Endothelial cell of umbilical vein (primary cell): ENCODE data around the gene FARP2. TPM values are rescaled to one million over a fixed set of nuclear protein-coding genes. Genes with fewer than 3 reads are reported as not detected.

Experiments used
- BruUV-seq: library from RNA; stranded (reverse); fragments of 400-500 nt; replicated peaks from 2 replicates; lab custom pipeline; 2021; lab: Mats Ljungman, UMichigan
- CTCF ChIA-PET: fragments of 300-600, 350-600 bp; sonication (Branson Sonifier 250); formaldehyde crosslinking; loops from one replicate; lab custom pipeline; 2021; ENCODE audit warnings: antibody characterized with exemption, inconsistent platforms; lab: Charles Lee
- POLR2A ChIA-PET: fragments of 300-600, 350-600 bp; sonication (Branson Sonifier 250); formaldehyde crosslinking; loops from one replicate; lab custom pipeline; 2021; ENCODE audit warnings: antibody characterized with exemption, inconsistent platforms; lab: Charles Lee
- DNase-seq: peaks from one replicate; pipeline ENCODE4 v3.0.0-alpha.2; 2011; ENCODE audit warnings: low read depth, low spot score
- FAIRE-seq: peaks from 2 replicates; lab custom pipeline; 2011; peaks lifted over from hg19 to GRCh38; lab: Jason Lieb, UNC
- H2AFZ ChIP-seq: 2 replicates; pipeline ENCODE4 v1.6.0; 2012; ENCODE audit warnings: low read depth, low read length, control low read depth, inconsistent platforms
- H3K27ac ChIP-seq: 2 replicates; pipeline ENCODE4 v1.5.1; 2011; ENCODE audit warnings: low read depth, mild to moderate bottlenecking, control low read depth, low read length, moderate library complexity; ENCODE audit not compliant: insufficient read depth
- H3K27me3 ChIP-seq, 2 experiments: 2 replicates each; pipeline versions ENCODE4 v1.6.0 to v1.6.1; 2011; ENCODE audit warnings: low read length in 2 of 2, mixed read lengths in 1 of 2; ENCODE audit not compliant: control insufficient read depth in 2 of 2, insufficient read depth in 2 of 2
- H3K36me3 ChIP-seq, 2 experiments: 2 replicates in 1 of 2; 3 replicates in 1 of 2; pipeline ENCODE4 v1.5.1; 2011; ENCODE audit warnings: low read length in 2 of 2, mild to moderate bottlenecking in 1 of 2, moderate library complexity in 1 of 2; ENCODE audit not compliant: control insufficient read depth in 2 of 2, insufficient read depth in 2 of 2; ENCODE audit errors: extremely low read depth in 1 of 2
- H3K4me1 ChIP-seq: 3 replicates; pipeline ENCODE4 v1.5.1; 2011; ENCODE audit warnings: mild to moderate bottlenecking, low read length; ENCODE audit not compliant: control insufficient read depth, insufficient read depth; ENCODE audit errors: extremely low read depth
- H3K4me2 ChIP-seq: 2 replicates; pipeline ENCODE4 v1.6.1; 2011; ENCODE audit warnings: low read length, control low read depth, mixed read lengths; ENCODE audit not compliant: insufficient read depth
- H3K4me3 ChIP-seq, 3 experiments: fragments of 200-600 bp in 1 of 3; sonication (generic), shearing (Covaris generic) in 1 of 3; replicated peaks in 1 of 3; 2 replicates each; pipeline ENCODE4 v1.5.1; 2011 to 2016; ENCODE audit warnings: control low read depth in 3 of 3, low read length in 3 of 3, mild to moderate bottlenecking in 2 of 3, inconsistent platforms in 1 of 3, low read depth in 1 of 3, moderate library complexity in 1 of 3; ENCODE audit not compliant: insufficient read depth in 1 of 3
- H3K79me2 ChIP-seq: 2 replicates; pipeline ENCODE4 v1.6.0; 2012; ENCODE audit warnings: low read length, inconsistent platforms; ENCODE audit not compliant: control insufficient read depth, insufficient read depth
- H3K9ac ChIP-seq: replicated peaks from 2 replicates; pipeline ENCODE3; 2011; ENCODE audit warnings: low read length, control low read depth; ENCODE audit not compliant: insufficient read depth; ENCODE audit errors: extremely low read depth
- H3K9me1 ChIP-seq: replicated peaks from 3 replicates; pipeline ENCODE4 v1.6.0; 2011; ENCODE audit warnings: mild to moderate bottlenecking, low read length; ENCODE audit not compliant: control insufficient read depth, insufficient read depth; ENCODE audit errors: extremely low read depth
- H3K9me3 ChIP-seq: replicated peaks from 2 replicates; pipeline ENCODE4 v1.5.1; 2012; ENCODE audit warnings: low read length, inconsistent platforms; ENCODE audit not compliant: control insufficient read depth, insufficient read depth
- H4K20me1 ChIP-seq: replicated peaks from 2 replicates; pipeline ENCODE3; 2011; ENCODE audit warnings: mild to moderate bottlenecking, low read length; ENCODE audit not compliant: control insufficient read depth, insufficient read depth; ENCODE audit errors: extremely low read depth
- CTCF ChIP-seq, 2 donors: IDR thresholded peaks; 1 replicate in 1 of 2; 2 replicates in 1 of 2; pipeline ENCODE4 v1.5.1; 2011; ENCODE audit warnings: low read length in 2 of 2, mild to moderate bottlenecking in 2 of 2, moderate library complexity in 2 of 2, control low read depth in 1 of 2, inconsistent platforms in 1 of 2, low read depth in 1 of 2; ENCODE audit not compliant: insufficient read depth in 1 of 2; ENCODE audit errors: extremely low read depth in 1 of 2
- EZH2 ChIP-seq: IDR thresholded peaks from 2 replicates; pipeline ENCODE4 v1.6.1; 2012; ENCODE audit warnings: borderline replicate concordance, low read depth, mild to moderate bottlenecking, moderate library complexity, low read length, inconsistent platforms; ENCODE audit not compliant: severe bottlenecking
- GATA2 ChIP-seq: IDR thresholded peaks from 2 replicates; pipeline ENCODE4 v1.7.0; 2011; ENCODE audit warnings: low read depth, mild to moderate bottlenecking, moderate library complexity, mixed read lengths, low read length; ENCODE audit not compliant: insufficient read length, insufficient read depth
- JUN ChIP-seq: IDR thresholded peaks from 2 replicates; pipeline ENCODE4 v1.6.1; 2011; ENCODE audit warnings: borderline replicate concordance, low read depth; ENCODE audit not compliant: insufficient read length, insufficient read depth
- MAX ChIP-seq: IDR thresholded peaks from 2 replicates; pipeline ENCODE4 v1.6.1; 2011; ENCODE audit not compliant: insufficient read depth, insufficient read length
- POLR2A ChIP-seq: IDR thresholded peaks from 2 replicates; pipeline ENCODE4 v1.6.1; 2012; ENCODE audit warnings: low read depth, mild to moderate bottlenecking, control low read depth, low read length
- POLR2AphosphoS5 ChIP-seq: IDR thresholded peaks from 2 replicates; pipeline ENCODE4 v1.6.1; 2012; ENCODE audit warnings: low read depth, mild to moderate bottlenecking, control low read depth, low read length, moderate library complexity; ENCODE audit not compliant: insufficient read depth
- dilution Hi-C: fragments of 300-500 bp; cut with MboI; formaldehyde crosslinking; loops from one replicate; pipeline ENCODE4 v1.15.0; 2019; ENCODE audit warnings: low sequenced_read_pairs; ENCODE audit not compliant: extremely low pct_ligation_motif_present
- intact Hi-C: fragments of 100-400 bp; cut with micrococcal nuclease; formaldehyde crosslinking; loops from one replicate; pipeline ENCODE4 v1.10.0; 2022
- polyA plus RNA-seq, 4 experiments: library from polyadenylated mRNA; depleted of rRNA in 3 of 4; stranded (reverse) in 3 of 4; unstranded in 1 of 4; fragments of >200 nt; gene quantifications; 2 replicates each; pipeline versions ENCODE4 v1.2.1 to v1.2.3, GENCODE V29; 2011 to 2012; ENCODE audit warnings: missing spikeins in 1 of 4
- total RNA-seq: library from RNA; stranded (reverse); gene quantifications from 2 replicates; pipeline ENCODE4 v1.2.3, GENCODE V29; 2021

FARP2 gene
- total and polyA plus RNA-seq, 2 donors (not counting 3 experiments of a cell fraction or from before 2014, with no cell fraction given): 15.3 to 45.3 TPM

GRCh38 chr2:241315093-241315878, 40.8 kb upstream of the FARP2 start, which contains the start of gene HDLBP:
Gene HDLBP (minus strand): TSS chr2:241315672. CDS start chr2:241266869, 48,803 bp downstream.
- no peaks in the 10 kb centered on the region for H3K9me1 ChIP-seq
- H4K20me1 ChIP-seq: peaks cover 4% of the 10 kb centered on the region
- H3K9me3 ChIP-seq: no peaks in the 10 kb centered on the region
- ChIA-PET POLR2A (interaction anchor here (0.8 to 1.5 kb wide), 5 partner anchors 13 to 324 kb away, joined by 3 to 5 read pairs (median 4); partner anchors contain the start of gene PASK), CTCF (interaction anchor here (0.8 to 1.8 kb wide), 7 partner anchors 10 to 401 kb away, joined by 3 to 7 read pairs (median 4); no protein-coding TSS in a partner anchor)
- peaks cover 89% of the 10 kb centered on the region for H3K79me2 ChIP-seq
- peak within 1 kb of the TSS; percentile 90 for H3K27ac ChIP-seq
- TF ChIP-seq JUN (no peak), EZH2 (no peak), GATA2 (no peak), CTCF (IDR thresholded peaks at IDR 0.05; ENCODE audit: extremely low read depth in 1 of 2, insufficient read depth in 1 of 2, low read depth in 1 of 2, low read length in 2 of 2) (peak; percentile 14 to 33), POLR2AphosphoS5 (peak; percentile 86), MAX (peak; percentile 96), POLR2A (peak; percentile 89)
- DNase-seq (peak; percentile 99), FAIRE-seq (peak; percentile 88)
- H3K4me2 ChIP-seq: peak within 1 kb of the TSS; percentile 96
- dilution Hi-C loops: no loop called here
- peak within 1 kb of the TSS; percentile 67 to 93 (median 92) for H3K4me3 ChIP-seq
- intact Hi-C loops: loop anchor here (1.0 to 10.0 kb wide), 8 partner anchors 41 to 753 kb away; partner anchors contain the start of genes ATG4B, DUSP28, FARP2 and ING5
- peaks cover 36% of the 10 kb centered on the region for H3K4me1 ChIP-seq
- H3K36me3 ChIP-seq: no peaks in the 10 kb centered on the region
- H2AFZ ChIP-seq: peak within 1 kb of the TSS; percentile 50
- H3K27me3 ChIP-seq: no peaks in the 10 kb centered on the region
- H3K9ac ChIP-seq: peak within 1 kb of the TSS; percentile 98
- BruUV-seq: no TSS peak
